HFFc6 (cell line): Measurements from ENCODE around the gene FAM180A. TPM values are rescaled to one million over a fixed set of nuclear protein-coding genes. Genes with fewer than 3 reads are reported as not detected.
A peak's percentile ranks its signal among the peaks of the same experiment; 100 is the strongest.

Experiments
- DNase-seq: peaks from one replicate; pipeline ENCODE4 v3.0.0-alpha.2; 2018
- H3K27ac Mint-ChIP-seq: 2 replicates; pipeline ENCODE4 v1.8.0; 2020; ENCODE audit warnings: mild to moderate bottlenecking, mixed read lengths
- H3K27me3 Mint-ChIP-seq: 2 replicates; pipeline ENCODE4 v1.8.0; 2021; ENCODE audit warnings: mild to moderate bottlenecking, moderate library complexity, mixed read lengths; ENCODE audit not compliant: insufficient read depth
- H3K36me3 Mint-ChIP-seq: 2 replicates; pipeline ENCODE4 v1.8.0; 2021; ENCODE audit warnings: low read depth, mixed read lengths
- H3K4me1 Mint-ChIP-seq: 2 replicates; pipeline ENCODE4 v1.8.0; 2020; ENCODE audit warnings: low read depth, mixed read lengths
- H3K4me3 Mint-ChIP-seq: 2 replicates; pipeline ENCODE4 v1.8.0; 2020; ENCODE audit warnings: mild to moderate bottlenecking, moderate library complexity, mixed read lengths
- H3K9me3 Mint-ChIP-seq: 2 replicates; pipeline ENCODE4 v1.8.0; 2020; ENCODE audit warnings: mild to moderate bottlenecking, mixed read lengths
- total RNA-seq, 6 experiments: library from RNA; stranded (reverse); fragmentation: NEBNext Ultra II Directional; extraction: Animal tissue kit (Norgen Biotek cat#: 25700); gene quantifications; 2 replicates in 1 of 6; 3 replicates in 5 of 6; pipeline ENCODE4 v1.2.3, GENCODE V29; 2021
- TF ChIP-seq, protein P1 (sequence below): fragments of 200-600 bp; sonication (generic); IDR thresholded peaks from 2 replicates; pipeline ENCODE4 v1.5.0; 2021; ENCODE audit warnings: antibody characterized with exemption, mild to moderate bottlenecking

The FAM180A gene
- total RNA-seq, 6 experiments from 2014 or later = 5.6 to 61.9 (median 53.3) TPM

GRCh38 chr7:135690566-135690965 lies 58.0 kb downstream of the FAM180A start:
- TF ChIP-seq, protein P1, sequence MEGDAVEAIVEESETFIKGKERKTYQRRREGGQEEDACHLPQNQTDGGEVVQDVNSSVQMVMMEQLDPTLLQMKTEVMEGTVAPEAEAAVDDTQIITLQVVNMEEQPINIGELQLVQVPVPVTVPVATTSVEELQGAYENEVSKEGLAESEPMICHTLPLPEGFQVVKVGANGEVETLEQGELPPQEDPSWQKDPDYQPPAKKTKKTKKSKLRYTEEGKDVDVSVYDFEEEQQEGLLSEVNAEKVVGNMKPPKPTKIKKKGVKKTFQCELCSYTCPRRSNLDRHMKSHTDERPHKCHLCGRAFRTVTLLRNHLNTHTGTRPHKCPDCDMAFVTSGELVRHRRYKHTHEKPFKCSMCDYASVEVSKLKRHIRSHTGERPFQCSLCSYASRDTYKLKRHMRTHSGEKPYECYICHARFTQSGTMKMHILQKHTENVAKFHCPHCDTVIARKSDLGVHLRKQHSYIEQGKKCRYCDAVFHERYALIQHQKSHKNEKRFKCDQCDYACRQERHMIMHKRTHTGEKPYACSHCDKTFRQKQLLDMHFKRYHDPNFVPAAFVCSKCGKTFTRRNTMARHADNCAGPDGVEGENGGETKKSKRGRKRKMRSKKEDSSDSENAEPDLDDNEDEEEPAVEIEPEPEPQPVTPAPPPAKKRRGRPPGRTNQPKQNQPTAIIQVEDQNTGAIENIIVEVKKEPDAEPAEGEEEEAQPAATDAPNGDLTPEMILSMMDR = no peak
- no peaks in the 10 kb centered on the region for H3K9me3 Mint-ChIP-seq
- peak overlapping the region; percentile 81 for H3K27ac Mint-ChIP-seq
- peaks cover 39% of the 10 kb centered on the region for H3K36me3 Mint-ChIP-seq
- no peaks in the 10 kb centered on the region for H3K27me3 Mint-ChIP-seq
- peak overlapping the region; percentile 11; the same call in 1 of the 2 replicates for H3K4me3 Mint-ChIP-seq
- peak; percentile 50 for DNase-seq
- H3K4me1 Mint-ChIP-seq = peaks cover 47% of the 10 kb centered on the region

- no peaks in the 10 kb centered on the region for H3K9me3 Mint-ChIP-seq
- no peak for DNase-seq
- peak overlapping the region; percentile 16; the same call in 1 of the 2 replicates for H3K27ac Mint-ChIP-seq
- H3K4me1 Mint-ChIP-seq = peaks cover 76% of the 10 kb centered on the region
- no peak overlapping the region for H3K4me3 Mint-ChIP-seq
- TF ChIP-seq, protein P1 = no peak
- H3K36me3 Mint-ChIP-seq = peaks cover 34% of the 10 kb centered on the region
- H3K27me3 Mint-ChIP-seq = no peaks in the 10 kb centered on the region; the same call in 1 of the 2 replicates
These were observed 61.1 kb downstream of the FAM180A start for GRCh38 chr7:135687466-135687865.

DNA sequence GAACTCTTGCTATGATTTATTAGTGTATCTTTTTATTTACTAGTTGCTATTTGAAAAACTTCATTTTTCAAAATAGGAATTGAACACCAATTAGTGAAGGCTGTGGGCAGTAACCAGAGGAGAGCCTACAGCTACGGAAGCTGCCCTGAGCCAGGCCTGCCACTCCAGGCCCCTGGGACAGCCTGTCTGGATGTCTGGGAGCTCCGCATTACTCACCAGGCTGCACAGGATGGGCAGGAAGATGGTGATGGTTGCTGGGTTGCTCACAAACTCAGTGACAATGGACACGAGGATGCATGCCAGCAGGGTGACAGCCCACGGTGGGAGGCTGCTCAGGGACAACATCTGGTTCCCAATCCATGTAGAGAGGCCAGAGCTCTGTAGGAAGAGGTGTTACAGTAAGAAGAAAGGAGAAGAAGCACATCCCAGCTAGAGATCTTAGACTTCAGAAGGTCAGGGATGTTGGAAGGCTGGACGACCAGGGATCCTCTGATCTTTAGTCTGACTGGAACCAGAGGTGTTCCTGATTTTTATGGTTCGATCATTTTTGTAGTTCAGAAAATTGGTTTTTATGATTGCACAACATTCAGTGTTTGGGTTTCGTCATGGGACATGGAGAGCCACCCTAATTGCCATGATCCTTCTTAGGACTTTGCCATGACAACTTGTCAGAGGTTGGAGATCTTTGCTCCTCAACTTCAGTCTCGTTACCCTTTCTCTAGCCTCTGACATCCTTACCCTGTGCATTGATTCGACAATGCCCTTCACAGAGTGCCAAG lies 63.1 kb downstream of the FAM180A start:
- Mint-ChIP-seq H3K36me3 (peaks cover 31% of the 10 kb centered on the region), H3K27ac (peak overlapping the region; percentile 77), H3K9me3 (no peaks in the 10 kb centered on the region), H3K27me3 (no peaks in the 10 kb centered on the region; the same call in 1 of the 2 replicates), H3K4me1 (peaks cover 62% of the 10 kb centered on the region), H3K4me3 (peak overlapping the region; percentile 1; the same call in 1 of the 2 replicates)
- TF ChIP-seq, protein P1 = no peak
- DNase-seq = peak; percentile 39

DNA sequence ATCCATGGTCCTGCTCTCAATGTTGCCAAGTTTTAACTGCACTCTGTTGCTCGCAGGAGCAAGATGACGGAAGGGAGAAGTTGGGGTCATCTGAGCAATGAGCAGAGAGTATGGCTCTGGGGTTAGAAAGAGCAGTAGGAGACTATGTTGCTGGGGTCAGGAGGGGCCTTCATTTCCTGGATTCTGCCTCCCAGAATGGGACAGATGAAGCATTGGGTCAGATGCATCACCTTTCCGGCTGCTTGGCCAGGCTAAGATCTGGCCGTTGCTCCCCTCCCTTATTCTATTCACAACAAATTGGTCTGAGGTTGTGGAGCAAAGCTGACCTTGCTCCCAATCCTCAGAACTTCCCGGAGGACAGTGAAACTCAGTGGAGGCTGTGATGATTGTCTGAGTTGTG lies 63.9 kb downstream of the FAM180A start:
- no peak for DNase-seq
- Mint-ChIP-seq H3K27ac (peak overlapping the region; percentile 77), H3K4me3 (peak overlapping the region; percentile 1; the same call in 1 of the 2 replicates), H3K9me3 (no peaks in the 10 kb centered on the region), H3K36me3 (peaks cover 30% of the 10 kb centered on the region), H3K27me3 (no peaks in the 10 kb centered on the region; the same call in 1 of the 2 replicates), H3K4me1 (peaks cover 58% of the 10 kb centered on the region)
- TF ChIP-seq, protein P1 = no peak

DNA sequence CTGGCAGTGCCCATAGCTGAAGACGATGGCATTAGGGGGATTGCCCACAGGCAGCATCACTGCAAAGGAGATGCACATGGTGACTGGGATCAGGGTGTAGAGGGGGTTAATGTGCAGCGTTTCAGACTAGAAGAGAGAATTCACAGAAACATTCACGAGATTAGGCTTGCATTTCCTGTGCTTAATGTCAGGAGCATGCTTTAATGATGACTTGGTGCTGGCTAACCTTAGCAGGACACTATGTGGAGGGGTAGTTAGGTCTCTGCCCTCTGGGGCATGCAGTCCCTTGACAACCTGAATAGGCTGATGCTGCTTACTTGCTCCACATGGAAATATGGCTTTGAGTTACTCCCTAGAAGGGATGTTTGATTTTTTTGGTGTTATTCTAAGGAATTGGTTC lies 64.5 kb downstream of the FAM180A start:
- H3K4me3 Mint-ChIP-seq = peak overlapping the region; percentile 17; the same call in 1 of the 2 replicates
- H3K4me1 Mint-ChIP-seq = peaks cover 59% of the 10 kb centered on the region
- no peaks in the 10 kb centered on the region for H3K9me3 Mint-ChIP-seq
- H3K27ac Mint-ChIP-seq = peak overlapping the region; percentile 77
- H3K36me3 Mint-ChIP-seq = peaks cover 29% of the 10 kb centered on the region
- TF ChIP-seq, protein P1 = no peak
- peak; percentile 55 for DNase-seq
- H3K27me3 Mint-ChIP-seq = no peaks in the 10 kb centered on the region; the same call in 1 of the 2 replicates
